ENCODE data around the gene TCFL5.
A peak's percentile ranks its signal among the peaks of the same experiment; 100 is the strongest.

TCFL5 gene

GRCh38 chr20:62817975-62818591 is 43.5 kb downstream of the TCFL5 start:
- no peaks in the 10 kb centered on the region for H3K36me3 ChIP-seq (ENCODE audit: control insufficient read depth, insufficient read depth, low read length)
- H3K4me1 ChIP-seq: peaks cover 19% of the 10 kb centered on the region
- H3K4me3 ChIP-seq (ENCODE audit: low read depth, low read length): no peak overlapping the region
- no peak overlapping the region for H3K9ac ChIP-seq
- TF ChIP-seq, protein P1, sequence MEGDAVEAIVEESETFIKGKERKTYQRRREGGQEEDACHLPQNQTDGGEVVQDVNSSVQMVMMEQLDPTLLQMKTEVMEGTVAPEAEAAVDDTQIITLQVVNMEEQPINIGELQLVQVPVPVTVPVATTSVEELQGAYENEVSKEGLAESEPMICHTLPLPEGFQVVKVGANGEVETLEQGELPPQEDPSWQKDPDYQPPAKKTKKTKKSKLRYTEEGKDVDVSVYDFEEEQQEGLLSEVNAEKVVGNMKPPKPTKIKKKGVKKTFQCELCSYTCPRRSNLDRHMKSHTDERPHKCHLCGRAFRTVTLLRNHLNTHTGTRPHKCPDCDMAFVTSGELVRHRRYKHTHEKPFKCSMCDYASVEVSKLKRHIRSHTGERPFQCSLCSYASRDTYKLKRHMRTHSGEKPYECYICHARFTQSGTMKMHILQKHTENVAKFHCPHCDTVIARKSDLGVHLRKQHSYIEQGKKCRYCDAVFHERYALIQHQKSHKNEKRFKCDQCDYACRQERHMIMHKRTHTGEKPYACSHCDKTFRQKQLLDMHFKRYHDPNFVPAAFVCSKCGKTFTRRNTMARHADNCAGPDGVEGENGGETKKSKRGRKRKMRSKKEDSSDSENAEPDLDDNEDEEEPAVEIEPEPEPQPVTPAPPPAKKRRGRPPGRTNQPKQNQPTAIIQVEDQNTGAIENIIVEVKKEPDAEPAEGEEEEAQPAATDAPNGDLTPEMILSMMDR (IDR thresholded peaks at IDR 0.05): no peak
- no peaks in the 10 kb centered on the region for H3K27me3 ChIP-seq (ENCODE audit: control insufficient read depth, insufficient read depth, low read length)
- H3K79me2 ChIP-seq: no peaks in the 10 kb centered on the region
- H3K4me2 ChIP-seq (ENCODE audit: low read length): no peak overlapping the region
- no peak overlapping the region for H2AFZ ChIP-seq
- no peak overlapping the region for H3K27ac ChIP-seq
- H3K9me3 ChIP-seq (ENCODE audit: control insufficient read depth, low read length): no peaks in the 10 kb centered on the region

GRCh38 chr20:62816884-62817873 is 44.4 kb downstream of the TCFL5 start, which contains the start of gene COL9A3:
TSS of gene COL9A3 (plus strand) at chr20:62817050. CDS start at chr20:62817065, 15 bp downstream.
- Histone ChIP-seq H3K9ac (no peak within 1 kb of the TSS), H3K4me1 (peaks cover 19% of the 10 kb centered on the region)

DNA sequence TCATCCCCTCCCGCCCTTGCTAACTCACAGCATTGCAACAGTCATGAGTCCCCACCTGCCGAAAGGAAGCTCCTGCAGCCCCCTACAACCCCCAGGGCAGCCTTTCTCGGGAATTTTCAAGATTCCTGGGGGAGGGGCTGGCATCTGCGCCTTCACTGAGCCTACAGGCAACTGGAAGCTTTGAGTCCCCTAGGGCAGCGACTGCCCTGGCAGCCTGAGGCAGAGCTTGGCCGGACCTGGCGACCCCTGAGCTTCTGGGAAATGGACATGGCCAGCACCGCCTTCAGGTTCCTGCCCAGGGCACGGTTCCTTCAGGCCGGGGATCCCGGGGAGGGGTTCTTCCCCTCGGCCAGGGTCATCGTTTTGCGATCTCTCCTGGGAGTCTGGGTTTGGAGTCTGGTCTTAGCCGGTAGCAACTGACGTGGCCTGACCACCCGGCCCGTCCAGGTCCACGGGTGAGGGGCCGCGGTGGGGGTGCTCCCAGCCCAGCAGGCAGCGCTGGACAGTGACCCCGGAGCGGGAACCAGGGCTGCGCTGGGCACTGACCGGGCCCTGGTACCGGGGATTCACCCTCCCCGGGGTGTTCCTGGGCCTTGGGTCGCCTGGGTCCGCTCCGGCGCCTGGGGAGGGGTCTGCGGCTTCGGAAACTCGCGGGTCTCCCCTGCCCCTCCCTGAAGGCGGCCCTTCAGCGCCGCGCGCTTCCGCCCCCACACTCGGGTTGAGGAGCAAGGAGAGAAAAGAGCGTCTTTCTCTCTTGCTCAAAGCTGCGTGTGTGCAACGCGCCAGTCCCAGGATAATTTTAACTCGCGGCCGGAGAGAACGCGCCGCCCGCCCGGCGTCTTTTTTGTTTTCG is 45.4 kb downstream of the TCFL5 start:
- H3K27ac ChIP-seq: no peak overlapping the region

More at GRCh38 chr20:62816884-62817873, 44.4 kb downstream of the TCFL5 start, which contains the start of gene COL9A3:
- Histone ChIP-seq H2AFZ (peak within 1 kb of the TSS; percentile 58), H3K4me2 (ENCODE audit: low read length) (peak within 1 kb of the TSS; percentile 65), H3K4me3 (ENCODE audit: low read depth, low read length) (no peak within 1 kb of the TSS), H3K79me2 (no peaks in the 10 kb centered on the region), H3K36me3 (ENCODE audit: control insufficient read depth, insufficient read depth, low read length) (no peaks in the 10 kb centered on the region), H3K9me3 (ENCODE audit: control insufficient read depth, low read length) (no peaks in the 10 kb centered on the region), H3K27me3 (ENCODE audit: control insufficient read depth, insufficient read depth, low read length) (no peaks in the 10 kb centered on the region), H3K27ac (no peak within 1 kb of the TSS)
- TF ChIP-seq, protein P1 (IDR thresholded peaks at IDR 0.05): no peak

More for the DNA sequence above, 45.4 kb downstream of the TCFL5 start:
- H3K9me3 ChIP-seq (ENCODE audit: control insufficient read depth, low read length): no peaks in the 10 kb centered on the region
- H3K36me3 ChIP-seq (ENCODE audit: control insufficient read depth, insufficient read depth, low read length): no peaks in the 10 kb centered on the region
- H3K9ac ChIP-seq: no peak overlapping the region
- H3K4me3 ChIP-seq (ENCODE audit: low read depth, low read length): no peak overlapping the region
- H3K79me2 ChIP-seq: no peaks in the 10 kb centered on the region
- peaks cover 19% of the 10 kb centered on the region for H3K4me1 ChIP-seq
- peak overlapping the region; percentile 58 for H2AFZ ChIP-seq
- H3K4me2 ChIP-seq (ENCODE audit: low read length): peak overlapping the region; percentile 65
- TF ChIP-seq, protein P1 (IDR thresholded peaks at IDR 0.05): no peak
- no peaks in the 10 kb centered on the region for H3K27me3 ChIP-seq (ENCODE audit: control insufficient read depth, insufficient read depth, low read length)

All from parathyroid adenoma (tissue), 2 donors.